OCI-LY1 (cell line): ENCODE results near the gene CRHR1.

Experiments used
- H2AFZ ChIP-seq: fragments of 200-600 bp; sonication (generic), shearing (Covaris generic); 2 replicates; pipeline ENCODE4 v1.6.0; 2014; ENCODE audit warnings: antibody characterized with exemption, mild to moderate bottlenecking, low read length
- H3F3A ChIP-seq: fragments of 200-600 bp; sonication (generic), shearing (Covaris generic); 2 replicates; pipeline ENCODE4 v1.6.0; 2014; ENCODE audit warnings: mild to moderate bottlenecking, antibody characterized with exemption, low read length, moderate library complexity; ENCODE audit not compliant: insufficient read depth
- H3K27ac ChIP-seq: fragments of 200-600 bp; sonication (generic); 2 replicates; pipeline ENCODE4 v1.5.1; 2014; ENCODE audit warnings: low read length, mixed run types, mild to moderate bottlenecking, low read depth; ENCODE audit not compliant: poor library complexity, severe bottlenecking
- H3K27me3 ChIP-seq: fragments of 200-600 bp; sonication (generic); 2 replicates; pipeline ENCODE4 v1.6.0; 2014; ENCODE audit warnings: antibody characterized with exemption, mild to moderate bottlenecking, low read length, moderate library complexity; ENCODE audit not compliant: insufficient read depth
- H3K36me3 ChIP-seq: fragments of 200-600 bp; sonication (generic); 2 replicates; pipeline ENCODE4 v1.6.1; 2014; ENCODE audit warnings: mild to moderate bottlenecking, antibody characterized with exemption, low read length, moderate library complexity, mixed read lengths; ENCODE audit not compliant: insufficient read depth
- H3K4me1 ChIP-seq: fragments of 200-600 bp; sonication (generic); 2 replicates; pipeline ENCODE4 v1.5.1; 2014; ENCODE audit warnings: mild to moderate bottlenecking, low read length, moderate library complexity; ENCODE audit not compliant: insufficient read depth, severe bottlenecking
- H3K4me2 ChIP-seq: fragments of 200-600 bp; sonication (generic), shearing (Covaris generic); 2 replicates; pipeline ENCODE4 v1.6.1; 2014; ENCODE audit warnings: low read length
- H3K4me3 ChIP-seq: fragments of 200-600 bp; sonication (generic); 2 replicates; pipeline ENCODE4 v1.5.1; 2014; ENCODE audit warnings: low read length, low read depth, mild to moderate bottlenecking, mixed read lengths; ENCODE audit not compliant: poor library complexity, severe bottlenecking
- H3K79me2 ChIP-seq: fragments of 200-600 bp; shearing (Covaris generic); 2 replicates; pipeline ENCODE4 v1.6.1; 2016; ENCODE audit warnings: mixed run types, low read length, mixed read lengths; ENCODE audit not compliant: insufficient read depth
- H3K9ac ChIP-seq: fragments of 200-600 bp; sonication (generic), shearing (Covaris generic); 2 replicates; pipeline ENCODE4 v1.6.1; 2014; ENCODE audit warnings: mild to moderate bottlenecking, low read length, mixed read lengths
- H3K9me2 ChIP-seq: fragments of 200-600 bp; sonication (generic), shearing (Covaris generic); 2 replicates; pipeline ENCODE4 v1.6.1; 2014; ENCODE audit warnings: low read depth, mild to moderate bottlenecking, low read length, mixed read lengths
- H3K9me3 ChIP-seq: fragments of 200-600 bp; shearing (Covaris generic); 2 replicates; pipeline ENCODE4 v1.6.1; 2014; ENCODE audit warnings: low read length, mixed read lengths
- H4K20me1 ChIP-seq: fragments of 200-600 bp; sonication (generic), shearing (Covaris generic); 2 replicates; pipeline ENCODE4 v1.6.0; 2016; ENCODE audit warnings: mild to moderate bottlenecking, low read length; ENCODE audit not compliant: insufficient read depth
- EZH2 ChIP-seq: fragments of 200-600 bp; sonication (generic), shearing (Covaris generic); IDR thresholded peaks from 2 replicates; pipeline ENCODE4 v1.8.0; 2017; ENCODE audit warnings: borderline replicate concordance, mixed run types, mild to moderate bottlenecking, antibody characterized with exemption, low read length, moderate library complexity, mixed read lengths
- TF ChIP-seq, protein P1 (sequence below): fragments of 200-600 bp; sonication (generic), shearing (Covaris generic); IDR thresholded peaks from 2 replicates; pipeline ENCODE4 v1.5.1; 2017; ENCODE audit warnings: mild to moderate bottlenecking, antibody characterized with exemption, low read length, moderate library complexity, mixed read lengths

The CRHR1 gene

DNA sequence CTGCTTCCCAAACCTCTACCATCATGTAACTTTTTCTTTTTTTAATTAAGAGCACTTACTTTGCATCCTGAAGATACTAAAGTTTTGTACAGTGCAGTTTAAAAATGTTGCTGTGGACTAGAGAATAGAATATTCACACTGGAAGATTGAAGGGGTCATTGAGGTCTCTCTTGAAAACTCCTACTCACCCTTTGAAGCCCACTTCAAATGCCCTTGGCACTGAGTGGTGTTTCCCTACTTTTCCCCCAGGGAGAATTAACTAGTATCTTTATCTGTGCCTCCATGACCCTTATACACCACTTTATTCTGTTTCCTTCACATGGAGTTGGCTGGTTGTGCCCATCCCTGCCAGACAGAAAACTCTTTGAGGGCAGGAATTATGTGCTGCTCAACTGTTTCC, 19.6 kb upstream of the CRHR1 start:
- no peaks in the 10 kb centered on the region for H3K79me2 ChIP-seq
- no peak overlapping the region for H3K27ac ChIP-seq
- TF ChIP-seq, protein P1, sequence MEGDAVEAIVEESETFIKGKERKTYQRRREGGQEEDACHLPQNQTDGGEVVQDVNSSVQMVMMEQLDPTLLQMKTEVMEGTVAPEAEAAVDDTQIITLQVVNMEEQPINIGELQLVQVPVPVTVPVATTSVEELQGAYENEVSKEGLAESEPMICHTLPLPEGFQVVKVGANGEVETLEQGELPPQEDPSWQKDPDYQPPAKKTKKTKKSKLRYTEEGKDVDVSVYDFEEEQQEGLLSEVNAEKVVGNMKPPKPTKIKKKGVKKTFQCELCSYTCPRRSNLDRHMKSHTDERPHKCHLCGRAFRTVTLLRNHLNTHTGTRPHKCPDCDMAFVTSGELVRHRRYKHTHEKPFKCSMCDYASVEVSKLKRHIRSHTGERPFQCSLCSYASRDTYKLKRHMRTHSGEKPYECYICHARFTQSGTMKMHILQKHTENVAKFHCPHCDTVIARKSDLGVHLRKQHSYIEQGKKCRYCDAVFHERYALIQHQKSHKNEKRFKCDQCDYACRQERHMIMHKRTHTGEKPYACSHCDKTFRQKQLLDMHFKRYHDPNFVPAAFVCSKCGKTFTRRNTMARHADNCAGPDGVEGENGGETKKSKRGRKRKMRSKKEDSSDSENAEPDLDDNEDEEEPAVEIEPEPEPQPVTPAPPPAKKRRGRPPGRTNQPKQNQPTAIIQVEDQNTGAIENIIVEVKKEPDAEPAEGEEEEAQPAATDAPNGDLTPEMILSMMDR = no peak
- no peak for TF ChIP-seq EZH2
- no peak overlapping the region for H3K9ac ChIP-seq
- H3K4me3 ChIP-seq = no peak overlapping the region
- H3K36me3 ChIP-seq = no peaks in the 10 kb centered on the region
- H3F3A ChIP-seq = no peaks in the 10 kb centered on the region
- H4K20me1 ChIP-seq = no peaks in the 10 kb centered on the region
- peaks cover 9% of the 10 kb centered on the region for H3K27me3 ChIP-seq
- no peaks in the 10 kb centered on the region for H3K9me3 ChIP-seq
- H2AFZ ChIP-seq = no peak overlapping the region
- no peaks in the 10 kb centered on the region for H3K9me2 ChIP-seq
- H3K4me1 ChIP-seq = no peaks in the 10 kb centered on the region
- H3K4me2 ChIP-seq = no peak overlapping the region

DNA sequence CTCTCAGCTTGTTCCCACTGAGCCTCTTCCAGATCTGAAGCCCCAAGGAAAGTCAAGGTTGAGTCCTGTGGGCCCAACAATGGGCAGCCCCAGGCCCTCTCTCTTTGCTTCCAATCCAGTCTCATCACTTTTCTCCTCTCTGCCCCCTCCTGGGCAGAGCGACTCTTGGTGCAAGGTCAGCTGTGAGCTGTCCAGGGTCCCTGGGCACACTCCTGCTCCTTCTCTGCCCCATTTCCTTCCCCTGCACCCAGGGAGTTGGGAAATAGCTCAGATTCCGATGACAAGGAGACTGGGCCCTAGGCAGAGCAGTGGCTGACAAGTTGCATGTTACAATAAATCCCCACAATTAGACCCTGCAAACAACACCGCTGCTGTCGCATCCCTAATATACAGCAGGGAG, 16.1 kb upstream of the CRHR1 start:
- Histone ChIP-seq H3K4me2 (no peak overlapping the region), H3K9me3 (no peaks in the 10 kb centered on the region), H4K20me1 (no peaks in the 10 kb centered on the region), H3F3A (no peaks in the 10 kb centered on the region), H3K36me3 (no peaks in the 10 kb centered on the region), H3K9me2 (no peaks in the 10 kb centered on the region), H3K4me1 (no peaks in the 10 kb centered on the region), H3K4me3 (no peak overlapping the region), H3K9ac (no peak overlapping the region), H3K79me2 (no peaks in the 10 kb centered on the region), H3K27ac (no peak overlapping the region), H3K27me3 (peaks cover 9% of the 10 kb centered on the region), H2AFZ (no peak overlapping the region)
- no peak for TF ChIP-seq EZH2
- TF ChIP-seq, protein P1 = no peak

DNA sequence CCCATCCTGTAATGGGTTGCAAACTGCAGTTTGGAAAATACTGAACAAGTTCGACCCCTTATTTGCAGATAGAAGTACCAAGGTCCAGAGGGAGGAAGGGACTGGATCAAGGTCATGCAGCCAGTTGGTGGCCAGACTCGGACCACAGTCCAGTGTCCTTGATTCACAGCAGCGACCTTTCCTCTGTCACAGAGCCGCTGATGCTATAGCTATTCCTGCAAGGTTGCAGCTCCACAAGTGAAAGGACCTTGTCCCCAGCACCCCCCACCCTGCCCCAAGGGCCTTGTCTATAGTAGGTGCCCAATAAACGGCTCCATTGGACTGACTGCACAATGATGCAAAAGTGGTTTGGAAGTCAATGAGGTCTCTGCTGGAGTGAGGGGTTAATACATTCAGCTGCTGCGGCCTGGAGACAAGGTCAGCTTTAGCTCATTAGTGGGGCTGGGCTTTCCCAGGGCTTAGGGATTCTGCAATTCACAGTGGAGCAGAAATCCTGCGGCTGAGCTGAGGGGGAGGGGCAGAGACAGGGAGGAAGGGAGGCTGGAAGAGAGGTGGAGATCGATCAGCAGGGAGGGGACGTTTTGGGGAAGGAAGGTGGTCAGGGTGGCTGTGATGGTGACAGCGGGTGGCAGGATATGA, 13.4 kb upstream of the CRHR1 start:
- no peak overlapping the region for H3K4me2 ChIP-seq
- no peak overlapping the region for H3K9ac ChIP-seq

More for the DNA sequence above, 13.4 kb upstream of the CRHR1 start:
- Histone ChIP-seq H3K4me3 (no peak overlapping the region), H3K27ac (no peak overlapping the region), H3K79me2 (no peaks in the 10 kb centered on the region), H3K4me1 (no peaks in the 10 kb centered on the region), H3K9me3 (no peaks in the 10 kb centered on the region), H3K9me2 (no peaks in the 10 kb centered on the region), H2AFZ (no peak overlapping the region), H4K20me1 (no peaks in the 10 kb centered on the region), H3K36me3 (no peaks in the 10 kb centered on the region), H3K27me3 (peaks cover 9% of the 10 kb centered on the region), H3F3A (no peaks in the 10 kb centered on the region)
- TF ChIP-seq, protein P1 = no peak
- no peak for TF ChIP-seq EZH2
